ENCODE results near the gene RYR2. TPM values are rescaled to one million over a fixed set of nuclear protein-coding genes. Genes with fewer than 3 reads are reported as not detected.

RYR2 gene
- total RNA-seq, 1 donor from 2014 or later, result 7.8 TPM

- Histone ChIP-seq H3K36me3 (no peaks in the 10 kb centered on the region), H3K9me3 (no peaks in the 10 kb centered on the region), H3K27me3 (no peaks in the 10 kb centered on the region), H3K4me3 (no peak overlapping the region), H3K27ac (no peak overlapping the region), H3K4me1 (no peaks in the 10 kb centered on the region)
- ATAC-seq (no peak), DNase-seq (no peak)
- no peak for TF ChIP-seq CTCF (IDR thresholded peaks at IDR 0.05)
- intact Hi-C loops (cut with DNase I), result no loop called here
These were observed 660.2 kb downstream of the RYR2 start for GRCh38 chr1:237702161-237702560.

GRCh38 chr1:237705462-237705861, 663.5 kb downstream of the RYR2 start:
- no peak for TF ChIP-seq CTCF (IDR thresholded peaks at IDR 0.05)
- H3K9me3 ChIP-seq, result no peaks in the 10 kb centered on the region
- H3K27ac ChIP-seq, result no peak overlapping the region
- H3K4me3 ChIP-seq, result no peak overlapping the region
- H3K27me3 ChIP-seq, result no peaks in the 10 kb centered on the region
- no peak for ATAC-seq
- no peak for DNase-seq
- intact Hi-C loops (cut with DNase I), result no loop called here
- no peaks in the 10 kb centered on the region for H3K36me3 ChIP-seq
- no peaks in the 10 kb centered on the region for H3K4me1 ChIP-seq

- DNase-seq (no peak), ATAC-seq (no peak)
- Histone ChIP-seq H3K4me1 (no peaks in the 10 kb centered on the region), H3K27ac (no peak overlapping the region), H3K27me3 (no peaks in the 10 kb centered on the region), H3K36me3 (no peaks in the 10 kb centered on the region), H3K9me3 (no peaks in the 10 kb centered on the region), H3K4me3 (no peak overlapping the region)
- no peak for TF ChIP-seq CTCF (IDR thresholded peaks at IDR 0.05)
- intact Hi-C loops (cut with DNase I), result no loop called here
These were observed 667.4 kb downstream of the RYR2 start for GRCh38 chr1:237709355-237709754.

GRCh38 chr1:237711281-237711680, 669.3 kb downstream of the RYR2 start:
- ATAC-seq (no peak), DNase-seq (no peak)
- Histone ChIP-seq H3K4me1 (no peaks in the 10 kb centered on the region), H3K4me3 (no peak overlapping the region), H3K27ac (no peak overlapping the region), H3K9me3 (no peaks in the 10 kb centered on the region), H3K36me3 (no peaks in the 10 kb centered on the region), H3K27me3 (no peaks in the 10 kb centered on the region)
- no peak for TF ChIP-seq CTCF (IDR thresholded peaks at IDR 0.05)
- intact Hi-C loops (cut with DNase I), result no loop called here

GRCh38 chr1:237712082-237712481, 670.1 kb downstream of the RYR2 start:
- TF ChIP-seq CTCF (IDR thresholded peaks at IDR 0.05), result no peak
- ATAC-seq (no peak), DNase-seq (no peak)
- Histone ChIP-seq H3K9me3 (no peaks in the 10 kb centered on the region), H3K27me3 (no peaks in the 10 kb centered on the region), H3K27ac (no peak overlapping the region), H3K36me3 (no peaks in the 10 kb centered on the region), H3K4me1 (no peaks in the 10 kb centered on the region), H3K4me3 (no peak overlapping the region)
- intact Hi-C loops (cut with DNase I), result no loop called here

- ATAC-seq (no peak), DNase-seq (no peak)
- Histone ChIP-seq H3K36me3 (no peaks in the 10 kb centered on the region), H3K27ac (no peak overlapping the region), H3K4me3 (no peak overlapping the region), H3K4me1 (no peaks in the 10 kb centered on the region), H3K27me3 (no peaks in the 10 kb centered on the region), H3K9me3 (no peaks in the 10 kb centered on the region)
- intact Hi-C loops (cut with DNase I), result no loop called here
- no peak for TF ChIP-seq CTCF (IDR thresholded peaks at IDR 0.05)
These were observed 670.7 kb downstream of the RYR2 start for GRCh38 chr1:237712586-237713157.
